ENCODE measurements around the gene ZBTB8B.
"Not testable (repeated sequence)": the region's sequence is repeated elsewhere in the genome, so short reads cannot be mapped to it uniquely, and the experiment has no call there.

The ZBTB8B gene

DNA sequence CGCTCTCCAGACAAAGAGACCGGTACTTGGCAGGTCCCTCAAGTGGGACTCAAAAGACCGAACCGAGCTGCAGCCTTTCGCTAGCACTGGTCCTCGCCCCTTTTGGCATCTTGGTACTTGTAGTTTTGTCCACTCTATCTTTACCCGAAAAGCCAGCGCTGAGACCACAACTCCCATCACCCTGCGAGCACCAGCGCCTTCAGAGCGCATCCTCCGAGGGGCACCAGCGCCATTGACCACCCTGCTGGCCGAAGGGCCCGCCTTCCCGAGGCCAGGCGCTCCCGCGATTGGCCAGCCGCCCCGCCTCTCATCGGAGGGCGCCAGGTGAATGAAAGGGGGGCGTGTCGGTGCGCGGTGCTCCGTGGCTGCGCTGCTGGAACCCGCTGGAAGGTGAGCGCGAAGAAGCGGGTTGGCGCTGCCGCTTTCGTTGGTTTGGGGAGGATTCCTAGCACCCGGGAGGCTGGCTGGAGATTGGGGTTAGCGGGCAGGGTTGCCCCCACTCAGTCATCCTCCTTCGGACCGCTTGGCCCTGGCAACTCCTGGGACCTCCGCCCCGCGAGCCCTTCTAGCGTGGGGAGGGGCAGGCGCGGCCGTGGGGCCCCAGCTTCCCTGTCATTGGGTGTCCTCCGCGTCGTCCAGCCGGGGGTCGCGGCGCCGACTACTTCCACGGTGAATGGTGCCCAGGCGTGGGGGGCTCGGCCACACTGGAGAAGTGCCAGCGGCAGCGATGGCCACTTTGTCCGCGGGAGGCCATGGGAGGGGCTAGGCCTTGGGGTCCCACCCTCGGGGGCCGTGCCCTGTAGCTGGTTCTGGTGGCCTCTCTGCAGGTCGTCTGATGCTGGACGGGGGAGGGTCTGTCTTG, at the start of gene ZBTB8B:
ZBTB8B (plus strand) TSS at position 357 of the 862 bp plus-strand sequence. CDS start 5,553 bp downstream, outside the sequence.
- DNase-seq, result peak; percentile 17 to 94 (median 83)

DNA sequence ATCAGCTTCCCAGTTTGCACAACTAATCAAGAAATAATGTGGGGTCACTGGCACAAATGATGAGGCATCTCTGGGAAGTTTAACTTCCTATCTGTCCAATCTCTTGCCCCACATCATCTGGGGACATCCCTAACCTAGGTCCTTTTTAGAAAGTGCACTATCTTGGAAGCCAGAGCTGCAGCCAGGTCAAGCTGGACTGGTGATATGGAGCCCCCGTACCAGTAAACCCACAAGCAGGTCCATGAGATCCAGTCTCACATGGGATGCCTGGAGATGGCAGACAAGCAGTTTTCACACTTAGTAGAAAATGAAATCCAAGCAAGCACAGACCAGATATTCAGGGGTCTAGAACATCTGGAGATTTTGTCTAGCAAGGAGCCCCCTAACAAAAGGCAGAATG, 43.1 kb upstream of the ZBTB8B start:
- DNase-seq, result no peak

- peak in 14 of 51 donors; percentile 2 to 32 (median 14) for DNase-seq
These were observed 38.2 kb upstream of the ZBTB8B start for GRCh38 chr1:32426489-32427255.

DNA sequence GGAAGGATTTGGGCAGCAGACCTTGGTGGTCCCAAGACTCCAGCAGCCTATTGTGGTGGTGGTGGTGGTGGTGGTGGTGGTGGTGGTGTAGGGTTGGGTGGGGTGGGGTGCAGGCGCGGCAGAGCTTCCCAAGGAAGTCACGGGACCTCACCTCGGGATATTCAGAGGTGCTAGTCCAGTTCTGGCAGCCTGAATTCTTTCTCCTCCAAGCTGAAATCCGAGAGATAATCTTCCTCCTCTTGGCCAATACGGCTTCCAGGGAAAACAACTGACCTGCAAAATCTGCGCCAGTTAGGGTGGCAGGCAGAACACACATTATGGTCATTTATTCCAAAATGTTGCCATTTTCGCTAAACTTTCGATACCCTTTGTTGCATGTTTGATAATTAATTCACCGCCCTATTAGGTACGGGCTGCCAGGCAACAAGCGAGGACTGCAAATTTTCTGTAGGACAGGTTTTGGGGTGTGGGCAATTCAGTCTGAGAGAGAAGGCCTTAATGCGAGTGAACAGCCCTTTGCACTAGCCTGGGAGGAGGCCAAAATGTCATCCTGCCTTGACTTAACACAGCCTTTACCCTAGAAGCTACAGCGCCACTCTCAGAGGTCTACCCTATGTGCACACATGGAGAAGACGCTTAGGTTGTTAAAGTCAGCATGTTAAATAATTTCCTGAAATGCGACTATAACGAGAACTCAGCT, 37.5 kb upstream of the ZBTB8B start:
- DNase-seq, result no peak

DNA sequence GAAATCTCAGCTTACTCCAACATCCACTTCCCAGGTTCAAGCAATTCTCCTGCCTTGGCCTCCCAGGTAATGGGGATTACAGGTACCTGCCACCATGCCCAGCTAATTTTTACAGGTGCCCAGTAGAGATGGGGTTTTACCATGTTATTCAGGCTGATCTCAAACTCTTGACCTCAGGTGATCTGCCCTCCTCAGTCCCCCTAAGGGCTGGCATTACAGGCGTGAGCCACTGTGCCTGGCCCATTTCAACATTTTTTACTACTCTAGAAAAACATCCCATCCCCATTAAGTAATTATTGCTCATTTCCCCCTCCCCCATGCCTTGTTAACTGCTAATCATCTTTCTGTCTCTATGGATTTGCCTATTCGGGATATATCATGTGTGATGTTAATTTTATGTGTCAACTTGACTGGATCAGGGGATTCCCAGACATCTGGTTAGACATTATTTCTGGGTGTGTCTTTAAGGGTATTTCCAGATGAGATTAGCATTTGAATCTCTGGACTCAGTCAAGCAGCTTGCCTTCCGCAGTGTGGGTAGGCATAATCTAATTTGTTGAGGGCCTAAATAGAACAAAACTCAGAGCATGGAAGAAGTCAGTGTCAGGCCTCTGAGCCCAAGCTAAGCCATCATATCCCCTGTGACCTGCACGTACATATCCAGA, 33.0 kb upstream of the ZBTB8B start:
- no peak for DNase-seq

- DNase-seq, result no peak
These were observed 26.7 kb upstream of the ZBTB8B start for GRCh38 chr1:32438136-32438535.

DNA sequence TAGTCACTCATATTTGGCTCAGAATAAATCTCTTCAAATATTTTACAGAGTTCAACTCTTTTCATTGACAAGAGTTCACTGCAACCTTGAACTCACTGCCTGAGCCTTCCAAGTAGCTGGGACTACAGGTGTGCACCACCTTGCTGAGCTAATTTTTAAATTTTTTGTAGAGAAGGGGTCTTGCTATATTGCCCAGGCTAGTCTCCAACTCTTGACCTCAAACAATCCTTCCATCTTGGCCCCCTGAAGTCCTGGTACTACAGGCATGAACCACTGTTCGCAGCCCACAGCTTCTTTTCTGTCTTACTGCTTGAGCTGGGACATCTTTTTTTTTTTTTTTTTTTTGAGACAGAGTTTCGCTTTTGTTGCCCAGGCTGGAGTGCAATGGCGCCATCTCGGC, 26.1 kb upstream of the ZBTB8B start:
- DNase-seq, result not testable (repeated sequence)

GRCh38 chr1:32441467-32441866, 23.4 kb upstream of the ZBTB8B start:
- DNase-seq, result not testable (repeated sequence)

- DNase-seq, result no peak
These were observed 17.2 kb upstream of the ZBTB8B start for GRCh38 chr1:32447469-32448185.

GRCh38 chr1:32448186-32448772, 16.6 kb upstream of the ZBTB8B start:
- peak in 39 of 51 donors; percentile 4 to 75 (median 48) for DNase-seq

DNA sequence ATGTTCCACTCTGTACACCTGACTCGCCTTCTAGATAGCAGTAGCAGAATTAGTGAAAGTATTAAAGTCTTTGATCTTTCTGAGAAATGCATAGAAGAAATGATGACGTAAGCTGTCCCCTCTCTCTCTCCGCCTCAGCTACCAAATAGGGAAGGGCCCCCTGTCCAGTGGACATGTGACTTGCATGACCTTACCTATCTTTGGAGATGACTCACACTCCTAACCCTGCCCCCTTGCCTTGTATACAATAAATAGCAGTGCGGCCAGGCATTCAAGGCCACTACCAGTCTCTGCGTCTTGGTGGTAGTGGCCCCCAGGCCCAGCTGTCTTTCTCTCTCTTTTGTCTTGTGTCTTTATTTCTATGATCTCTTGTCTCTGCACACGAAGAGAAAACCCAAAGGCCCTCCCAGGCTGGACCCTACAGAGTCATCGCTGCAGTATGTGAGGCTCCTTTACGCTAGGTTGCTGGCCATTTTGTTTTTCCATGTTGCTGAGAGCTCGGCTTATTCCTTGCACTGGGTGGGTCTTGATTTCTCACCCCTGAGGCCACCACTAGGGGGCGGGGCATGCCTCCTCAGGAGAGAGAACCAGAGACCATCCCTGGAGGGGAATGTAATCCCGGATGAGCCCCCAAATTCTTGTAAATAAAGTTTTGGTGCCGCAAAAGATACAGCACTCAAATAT, 16.0 kb upstream of the ZBTB8B start:
- DNase-seq, result no peak

DNA sequence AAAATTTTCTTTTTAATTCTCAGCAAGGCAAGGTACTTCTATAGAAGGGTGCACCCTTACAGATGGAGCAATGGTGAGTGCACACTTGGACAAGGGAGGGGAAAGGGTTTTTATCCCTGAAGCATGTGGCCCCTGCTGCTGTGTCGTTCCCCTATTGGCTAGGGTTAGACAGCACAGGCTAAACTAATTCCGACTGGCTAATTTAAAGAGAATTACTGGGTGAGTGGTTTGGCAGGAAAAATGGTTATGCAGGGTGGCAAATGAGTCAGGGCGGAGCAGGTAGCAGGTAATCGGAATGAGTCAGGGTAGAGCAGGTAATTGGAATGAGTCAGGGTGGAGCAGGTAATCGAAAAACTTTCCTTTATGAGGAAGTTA, 15.4 kb upstream of the ZBTB8B start:
- not testable (repeated sequence) for DNase-seq

DNA sequence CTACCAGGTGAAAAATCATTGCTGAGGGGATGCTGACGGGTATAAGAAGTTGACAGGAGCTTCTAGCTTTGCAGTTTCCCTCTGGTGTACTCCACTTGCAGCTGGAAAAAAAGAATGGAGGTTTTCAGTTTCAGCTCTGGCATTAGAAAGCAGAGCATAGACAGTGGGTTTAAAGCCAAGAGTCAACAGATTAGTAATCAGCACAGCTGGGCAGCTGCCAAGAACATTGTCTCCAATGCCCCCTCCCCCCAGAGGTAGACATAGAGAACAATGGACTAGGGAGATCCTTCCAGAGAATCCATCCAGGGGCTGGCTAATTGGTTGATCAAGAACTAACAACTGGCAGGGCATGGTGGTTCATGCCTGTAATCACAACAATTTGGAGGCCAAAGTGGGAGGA, 10.1 kb upstream of the ZBTB8B start:
- peak in 9 of 51 donors; percentile 1 to 44 (median 13) for DNase-seq

DNA sequence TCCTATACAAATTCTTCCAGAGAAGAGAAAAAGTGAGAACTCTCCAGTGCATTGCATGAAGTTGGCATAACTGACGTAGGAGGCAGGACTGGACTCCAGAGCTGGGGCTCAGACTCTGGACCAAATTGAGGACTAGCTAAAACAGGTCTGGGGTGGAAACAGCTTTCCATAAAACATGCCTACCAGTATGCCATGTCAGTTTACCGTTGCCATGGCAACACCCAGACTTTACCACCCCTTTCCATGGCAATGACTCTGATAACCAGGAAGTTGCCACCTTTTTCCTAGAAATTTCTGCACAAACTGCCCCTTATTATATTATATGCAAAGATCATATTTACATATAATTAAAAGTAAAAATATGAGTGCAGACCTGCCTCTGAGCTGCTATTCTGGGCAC, 8.9 kb upstream of the ZBTB8B start:
- no peak for DNase-seq

DNA sequence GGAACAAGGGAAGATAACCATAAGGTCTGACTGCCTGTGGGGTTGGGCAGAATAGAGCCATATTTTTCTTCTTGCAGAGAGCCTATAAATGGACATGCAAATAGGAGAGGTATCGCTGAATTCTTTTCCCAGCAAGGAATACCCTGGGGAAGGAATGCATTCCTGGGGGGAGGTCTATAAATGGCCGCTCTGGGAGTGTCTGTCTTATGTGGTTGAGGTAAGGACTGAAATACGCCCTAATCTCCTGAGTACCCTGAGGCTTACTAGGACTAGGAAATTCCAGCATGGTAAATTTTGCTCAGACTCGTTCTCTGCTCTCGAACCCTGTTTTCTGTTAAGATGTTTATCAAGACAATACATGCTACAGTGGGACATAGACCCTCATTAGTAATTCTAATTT, 6.1 kb upstream of the ZBTB8B start:
- DNase-seq, result not testable (repeated sequence)

GRCh38 chr1:32462977-32463376, 1.9 kb upstream of the ZBTB8B start:
- DNase-seq, result not testable (repeated sequence)

DNA sequence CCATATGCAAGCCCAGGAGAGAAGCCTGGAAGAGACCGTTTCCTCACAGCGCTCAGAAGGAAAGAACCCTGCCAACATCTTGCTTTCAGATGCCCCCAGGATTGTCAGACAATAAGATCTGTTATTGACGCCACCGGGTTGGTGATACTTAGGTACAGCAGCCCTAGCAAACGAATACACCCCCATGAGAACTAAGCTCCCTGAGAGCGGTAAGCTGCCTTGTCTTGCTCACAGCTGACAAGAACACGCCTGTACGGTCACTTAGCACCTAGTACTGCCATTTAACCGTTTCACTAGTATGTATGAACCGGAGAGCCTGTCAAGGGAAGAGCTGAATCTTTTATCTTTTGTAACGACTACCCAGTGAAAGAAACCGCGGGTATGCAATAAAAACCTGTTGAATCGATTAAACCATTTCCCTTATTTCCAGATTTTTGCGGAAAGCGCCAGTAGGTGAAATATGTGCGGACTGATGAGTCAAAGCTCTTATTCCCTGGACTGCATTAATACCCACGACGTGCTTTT, 619 bp upstream of the ZBTB8B start:
- peak in 5 of 51 donors; percentile 4 to 61 (median 36) for DNase-seq

GRCh38 chr1:32465578-32465933, 684 bp downstream of the ZBTB8B start:
- no peak for DNase-seq

DNA sequence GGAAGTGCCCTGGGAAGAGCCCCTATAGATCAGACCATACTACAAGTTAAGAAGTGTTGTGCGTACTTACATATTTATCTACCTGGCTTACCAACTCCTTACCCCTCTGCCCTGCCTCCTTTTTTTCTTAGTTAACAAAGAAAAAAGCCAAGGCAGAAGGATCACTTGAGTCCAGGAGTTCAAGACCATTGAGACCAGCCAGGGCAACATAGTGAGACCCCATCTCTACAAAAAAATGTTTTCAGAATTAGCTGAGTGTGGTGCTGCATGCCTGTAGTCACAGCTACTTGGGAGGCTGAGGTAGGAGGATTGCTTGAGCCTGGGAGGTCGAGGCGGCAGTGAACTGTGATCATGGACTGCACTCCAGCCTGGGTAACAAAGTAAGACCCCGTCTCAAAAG, 1.9 kb downstream of the ZBTB8B start:
- no peak for DNase-seq

Data from hypothalamus (tissue), 51 donors.